Testis (tissue), 3 donors: ENCODE results near the gene OCIAD2. TPM values are rescaled to one million over a fixed set of nuclear protein-coding genes. Genes with fewer than 3 reads are reported as not detected.

Experiments used
- DNase-seq: peaks from one replicate; pipeline ENCODE4 v3.0.0-alpha.2; 2019
- H3K27ac ChIP-seq, 2 donors: fragments of 200-600 bp; sonication (generic); one replicate each; pipeline ENCODE4 v1.5.1; 2019
- H3K27me3 ChIP-seq: fragments of 200-600 bp; sonication (generic); one replicate; pipeline ENCODE4 v1.5.1; 2019
- H3K36me3 ChIP-seq: fragments of 200-600 bp; sonication (generic); one replicate; pipeline ENCODE4 v1.5.1; 2017; ENCODE audit warnings: low read depth; ENCODE audit errors: missing control alignments
- H3K4me1 ChIP-seq: fragments of 200-600 bp; sonication (generic); one replicate; pipeline ENCODE4 v1.5.1; 2019
- H3K4me3 ChIP-seq, 2 donors: fragments of 200-600 bp; sonication (generic); one replicate each; pipeline ENCODE4 v1.5.1; 2017 to 2019
- H3K9me3 ChIP-seq: fragments of 200-600 bp; sonication (generic); one replicate; pipeline ENCODE4 v1.5.1; 2017
- POLR2A ChIP-seq: fragments of 450-650 bp; IDR thresholded peaks from one replicate; pipeline ENCODE4 v1.6.1; 2017; ENCODE audit warnings: antibody characterized with exemption, mild to moderate bottlenecking, moderate library complexity
- WGBS, 2 donors: methylation state at CpG; one replicate each; pipeline ENCODE4 v1.1.5; 2018; 5-methylcytosine and 5-hydroxymethylcytosine counted together
- intact Hi-C: fragments of 100-400 bp; cut with DNase I; formaldehyde crosslinking; loops from one replicate; pipeline ENCODE4 v1.15.1; 2023; ENCODE audit warnings: low total_unique reads
- polyA plus RNA-seq: library from polyadenylated mRNA; stranded (reverse); fragments of 350-450 nt; fragmentation: Illumina TruSeq; extraction: RNeasy Lipid Tissue Mini Kit (QIAGEN cat#74804); gene quantifications from one replicate; pipeline ENCODE4 v1.2.3, GENCODE V29; 2014; ENCODE audit warnings: low read depth, low replicate concordance; ENCODE audit not compliant: insufficient read depth
- total RNA-seq, 2 donors: library from RNA; depleted of rRNA; stranded (reverse); fragments of >200 nt; gene quantifications; one replicate each; pipeline ENCODE4 v1.2.3, GENCODE V29; 2016
- TF ChIP-seq, protein P1 (sequence below), 3 experiments: fragments of 450-650 bp in 2 of 3; fragments of 200-600 bp in 1 of 3; sonication (generic) in 1 of 3; IDR thresholded peaks; one replicate each; pipeline ENCODE4 v1.5.1; 2016 to 2019; ENCODE audit warnings: antibody characterized with exemption in 3 of 3, mild to moderate bottlenecking in 2 of 3, moderate library complexity in 1 of 3

The OCIAD2 gene
- total and polyA plus RNA-seq, 3 donors from 2014 or later = 12.9 to 26.5 (median 15.9) TPM

DNA sequence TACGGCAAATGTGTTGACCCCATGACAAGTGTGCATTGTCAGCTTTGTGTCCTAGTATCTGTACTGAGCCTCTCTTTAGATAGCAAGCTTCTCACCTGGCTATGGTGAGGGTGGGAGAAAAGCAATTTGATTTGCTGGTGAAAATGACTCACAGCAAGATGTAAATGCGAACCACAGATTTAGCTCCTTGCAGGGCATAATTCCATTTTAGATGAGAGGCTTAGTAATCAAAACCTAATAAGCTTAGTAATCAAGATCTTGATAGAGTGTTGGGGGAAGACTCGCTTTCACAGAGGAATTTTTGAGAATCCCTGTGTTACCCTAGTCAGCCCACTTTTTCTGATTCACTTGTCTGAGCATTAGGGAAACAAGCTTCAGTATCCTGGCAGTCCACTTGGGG is 7.7 kb upstream of the OCIAD2 start:
- WGBS, 2 donors = 84 to 89% methylated on average over 3 of the region's 3 CpGs
- Histone ChIP-seq H3K27ac (no peak overlapping the region), H3K9me3 (no peaks in the 10 kb centered on the region), H3K4me1 (no peaks in the 10 kb centered on the region), H3K27me3 (no peaks in the 10 kb centered on the region), H3K36me3 (no peaks in the 10 kb centered on the region), H3K4me3 (no peak overlapping the region)
- DNase-seq = no peak
- intact Hi-C loops = no loop called here
- TF ChIP-seq, protein P1, sequence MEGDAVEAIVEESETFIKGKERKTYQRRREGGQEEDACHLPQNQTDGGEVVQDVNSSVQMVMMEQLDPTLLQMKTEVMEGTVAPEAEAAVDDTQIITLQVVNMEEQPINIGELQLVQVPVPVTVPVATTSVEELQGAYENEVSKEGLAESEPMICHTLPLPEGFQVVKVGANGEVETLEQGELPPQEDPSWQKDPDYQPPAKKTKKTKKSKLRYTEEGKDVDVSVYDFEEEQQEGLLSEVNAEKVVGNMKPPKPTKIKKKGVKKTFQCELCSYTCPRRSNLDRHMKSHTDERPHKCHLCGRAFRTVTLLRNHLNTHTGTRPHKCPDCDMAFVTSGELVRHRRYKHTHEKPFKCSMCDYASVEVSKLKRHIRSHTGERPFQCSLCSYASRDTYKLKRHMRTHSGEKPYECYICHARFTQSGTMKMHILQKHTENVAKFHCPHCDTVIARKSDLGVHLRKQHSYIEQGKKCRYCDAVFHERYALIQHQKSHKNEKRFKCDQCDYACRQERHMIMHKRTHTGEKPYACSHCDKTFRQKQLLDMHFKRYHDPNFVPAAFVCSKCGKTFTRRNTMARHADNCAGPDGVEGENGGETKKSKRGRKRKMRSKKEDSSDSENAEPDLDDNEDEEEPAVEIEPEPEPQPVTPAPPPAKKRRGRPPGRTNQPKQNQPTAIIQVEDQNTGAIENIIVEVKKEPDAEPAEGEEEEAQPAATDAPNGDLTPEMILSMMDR (IDR thresholded peaks at IDR 0.05) = no peak
- TF ChIP-seq POLR2A = no peak

DNA sequence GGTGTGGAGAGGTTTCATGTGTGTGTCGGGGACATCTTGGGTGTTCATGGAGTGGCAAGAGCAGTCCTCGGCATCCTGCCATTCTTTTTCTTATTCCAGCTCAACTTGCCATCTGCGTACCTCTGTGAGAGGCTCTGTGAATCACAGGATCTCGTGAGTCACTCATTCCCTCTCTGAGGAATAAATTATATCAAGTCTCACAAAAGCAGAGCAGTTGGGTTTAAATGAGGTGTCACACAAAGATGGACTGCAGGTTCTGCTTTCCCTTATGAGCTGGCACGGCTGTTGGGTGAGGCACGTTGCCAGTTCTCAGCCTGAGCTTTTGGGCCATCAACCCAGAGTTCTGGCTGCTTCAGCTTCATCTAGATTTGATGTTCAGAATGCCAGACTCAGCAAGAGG is 6.8 kb upstream of the OCIAD2 start:
- WGBS, 2 donors = 78 to 90% methylated on average over 6 of the region's 6 CpGs
- no peak for TF ChIP-seq POLR2A
- TF ChIP-seq, protein P1 (IDR thresholded peaks at IDR 0.05) = no peak
- no peaks in the 10 kb centered on the region for H3K4me1 ChIP-seq
- H3K27ac ChIP-seq = no peak overlapping the region
- H3K27me3 ChIP-seq = no peaks in the 10 kb centered on the region
- no peaks in the 10 kb centered on the region for H3K9me3 ChIP-seq
- intact Hi-C loops = no loop called here
- H3K4me3 ChIP-seq = no peak overlapping the region
- no peak for DNase-seq
- no peaks in the 10 kb centered on the region for H3K36me3 ChIP-seq

DNA sequence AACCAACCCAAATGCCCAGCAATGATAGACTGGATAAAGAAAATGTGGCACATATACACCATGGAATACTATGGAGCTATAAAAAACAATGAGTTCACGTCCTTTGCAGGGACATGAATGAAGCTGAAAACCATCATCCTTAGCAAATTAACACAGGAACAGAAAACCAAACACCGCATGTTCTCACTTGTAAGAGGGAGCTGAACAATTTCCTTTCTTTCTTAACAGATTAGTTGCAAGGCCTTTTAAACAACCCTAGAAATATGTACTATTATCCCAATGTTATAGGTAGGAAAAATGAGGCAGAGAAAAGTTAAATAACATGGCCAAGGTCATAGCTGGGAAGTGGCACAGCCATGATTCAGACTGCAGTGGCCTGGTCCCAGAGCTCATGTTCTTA is 5.8 kb upstream of the OCIAD2 start:
- no peak for DNase-seq
- Histone ChIP-seq H3K27ac (no peak overlapping the region), H3K4me3 (no peak overlapping the region), H3K27me3 (no peaks in the 10 kb centered on the region), H3K36me3 (no peaks in the 10 kb centered on the region), H3K9me3 (no peaks in the 10 kb centered on the region), H3K4me1 (no peaks in the 10 kb centered on the region)
- WGBS, 2 donors = 88% methylated on average over 2 of the region's 2 CpGs
- no peak for TF ChIP-seq POLR2A
- TF ChIP-seq, protein P1 (IDR thresholded peaks at IDR 0.05) = no peak
- intact Hi-C loops = no loop called here

DNA sequence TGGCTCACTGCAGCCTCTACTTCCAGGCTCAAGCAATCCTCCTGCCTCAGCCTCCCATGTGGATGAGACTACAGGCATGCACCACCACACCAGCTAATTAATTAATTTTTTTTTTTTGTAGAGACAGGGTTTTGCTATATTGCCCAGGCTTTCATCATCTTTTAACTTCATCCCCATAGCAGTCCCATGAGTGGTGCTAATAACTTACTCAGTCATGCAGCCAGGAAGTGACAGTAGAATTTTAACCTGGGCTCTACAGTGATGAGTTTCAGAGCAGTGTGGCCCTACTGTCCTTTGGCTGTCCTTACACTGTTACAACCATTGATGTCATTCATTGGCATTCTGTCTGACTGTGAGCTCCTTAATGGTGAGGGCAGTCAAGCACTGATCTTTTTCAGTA is 3.9 kb upstream of the OCIAD2 start:
- H3K27ac ChIP-seq = no peak overlapping the region
- H3K4me1 ChIP-seq = peaks cover 6% of the 10 kb centered on the region
- intact Hi-C loops = no loop called here
- H3K36me3 ChIP-seq = no peaks in the 10 kb centered on the region
- no peaks in the 10 kb centered on the region for H3K27me3 ChIP-seq
- H3K4me3 ChIP-seq = no peak overlapping the region
- DNase-seq = no peak
- H3K9me3 ChIP-seq = no peaks in the 10 kb centered on the region
- TF ChIP-seq POLR2A = no peak
- TF ChIP-seq, protein P1 (IDR thresholded peaks at IDR 0.05) = no peak

DNA sequence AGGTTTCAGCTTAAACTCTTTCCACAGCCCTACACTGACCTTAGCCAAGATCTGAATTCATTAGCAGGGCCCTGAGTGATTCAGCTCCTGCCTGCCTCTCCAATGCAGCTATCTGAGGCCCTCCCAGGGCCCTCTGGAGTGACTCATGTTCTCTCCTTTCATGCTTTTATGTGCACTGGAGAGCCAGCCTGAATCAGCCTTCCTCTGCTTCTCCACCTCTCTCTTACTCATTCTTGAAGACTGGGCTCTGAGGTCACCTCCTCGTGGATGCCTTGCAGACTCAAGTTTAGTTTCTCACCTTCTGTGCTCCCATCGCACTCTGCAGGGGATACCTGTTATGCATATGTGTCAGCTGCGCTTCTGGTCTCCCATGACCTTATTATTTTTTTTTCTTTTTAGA is 3.1 kb upstream of the OCIAD2 start:
- intact Hi-C loops = no loop called here
- H3K4me3 ChIP-seq = no peak overlapping the region
- no peak overlapping the region for H3K27ac ChIP-seq
- no peak for DNase-seq
- no peaks in the 10 kb centered on the region for H3K9me3 ChIP-seq
- no peaks in the 10 kb centered on the region for H3K36me3 ChIP-seq
- WGBS, 2 donors = 79 to 90% methylated on average over 3 of the region's 3 CpGs
- peaks cover 6% of the 10 kb centered on the region for H3K4me1 ChIP-seq
- TF ChIP-seq, protein P1 (IDR thresholded peaks at IDR 0.05) = no peak
- no peak for TF ChIP-seq POLR2A
- no peaks in the 10 kb centered on the region for H3K27me3 ChIP-seq
